HCT116 (cell line): ENCODE measurements around the gene GNB1L. TPM values are rescaled to one million over a fixed set of nuclear protein-coding genes. Genes with fewer than 3 reads are reported as not detected.

Source experiments
- ATAC-seq: fragments of 200-7000 bp; cut with Tn5 transposase; 2 replicates; pipeline ENCODE4 v1.9.1; 2020; ENCODE audit warnings: mild to moderate bottlenecking, moderate library complexity
- BruUV-seq: library from RNA; stranded (reverse); fragments of 400-500 nt; replicated peaks from 2 replicates; lab custom pipeline; 2021; lab: Mats Ljungman, UMichigan
- CTCF ChIA-PET: fragments of 300-600 bp; sonication (Branson Sonifier 250); formaldehyde crosslinking; loops from one replicate; lab custom pipeline; 2021; ENCODE audit warnings: antibody characterized with exemption; lab: Charles Lee
- POLR2A ChIA-PET: fragments of 300-600, 350-600 bp; sonication (Branson Sonifier 250); formaldehyde crosslinking; loops from one replicate; lab custom pipeline; 2021; ENCODE audit warnings: antibody characterized with exemption; lab: Charles Lee
- RAD21 ChIA-PET, 2 experiments: fragments of 300-600 bp; sonication (Branson Sonifier 250); formaldehyde crosslinking; loops; one replicate each; lab custom pipeline; 2023; ENCODE audit warnings: low total read pairs in 2 of 2; ENCODE audit not compliant: uncharacterized antibody in 2 of 2, unreplicated experiment in 2 of 2, low non-redundant PET in 1 of 2; lab: Charles Lee
- DNase-seq: peaks from one replicate; pipeline ENCODE4 v3.0.0-alpha.2; 2010; ENCODE audit warnings: low read depth, low spot score
- H2AFZ ChIP-seq: fragments of 200-600 bp; shearing (Covaris generic), sonication (generic); 2 replicates; pipeline ENCODE4 v1.6.1; 2017; ENCODE audit warnings: low read depth, mixed run types, mixed read lengths, antibody characterized with exemption, low read length; ENCODE audit not compliant: poor library complexity, severe bottlenecking
- H3K27ac ChIP-seq: 2 replicates; pipeline ENCODE4 v1.5.1; 2012; ENCODE audit warnings: low read depth, low read length
- H3K27me3 ChIP-seq: fragments of 200-600 bp; sonication (generic); 2 replicates; pipeline ENCODE4 v1.6.1; 2016; ENCODE audit warnings: mixed run types, low read length, mixed read lengths; ENCODE audit not compliant: insufficient read depth
- H3K36me3 ChIP-seq, 2 experiments: fragments of 200-500 bp in 1 of 2; fragments of 200-600 bp in 1 of 2; sonication (Bioruptor generic) in 1 of 2; sonication (generic) in 1 of 2; 2 replicates each; pipeline versions ENCODE4 v1.5.1 to v1.6.1; 2014 to 2016; ENCODE audit warnings: low read length in 2 of 2, inconsistent platforms in 1 of 2, mixed read lengths in 1 of 2, mixed run types in 1 of 2; ENCODE audit not compliant: insufficient read depth in 2 of 2, control insufficient read depth in 1 of 2
- H3K4me1 ChIP-seq, 2 experiments: fragments of 200-600 bp in 1 of 2; sonication (generic) in 1 of 2; 2 replicates each; pipeline versions ENCODE4 v1.5.1 to v1.6.1; 2012 to 2017; ENCODE audit warnings: low read length in 2 of 2, inconsistent platforms in 1 of 2, mild to moderate bottlenecking in 1 of 2, mixed read lengths in 1 of 2, mixed run types in 1 of 2, moderate library complexity in 1 of 2; ENCODE audit not compliant: insufficient read depth in 2 of 2, control insufficient read depth in 1 of 2
- H3K4me2 ChIP-seq: fragments of 200-600 bp; sonication (generic); 2 replicates; pipeline ENCODE4 v1.6.1; 2017; ENCODE audit warnings: mixed run types, low read length, mixed read lengths
- H3K4me3 ChIP-seq, 2 experiments: fragments of 200-600 bp in 1 of 2; sonication (generic) in 1 of 2; replicated peaks in 1 of 2; 2 replicates each; pipeline ENCODE4 v1.5.1; 2011 to 2016; ENCODE audit warnings: low read length in 2 of 2, control low read depth in 1 of 2, low read depth in 1 of 2, mild to moderate bottlenecking in 1 of 2, mixed read lengths in 1 of 2, mixed run types in 1 of 2
- H3K79me2 ChIP-seq: fragments of 200-600 bp; sonication (generic); 2 replicates; pipeline ENCODE4 v1.6.1; 2017; ENCODE audit warnings: mild to moderate bottlenecking, mixed run types, low read length, moderate library complexity, mixed read lengths; ENCODE audit not compliant: insufficient read depth
- H3K9ac ChIP-seq: fragments of 200-600 bp; sonication (generic); 2 replicates; pipeline ENCODE4 v1.6.1; 2016; ENCODE audit warnings: low read length, mixed read lengths
- H3K9me2 ChIP-seq: fragments of 200-600 bp; sonication (generic), shearing (Covaris generic); 2 replicates; pipeline ENCODE4 v1.6.1; 2017; ENCODE audit warnings: mixed run types, mild to moderate bottlenecking, moderate library complexity; ENCODE audit not compliant: insufficient read depth
- H3K9me3 ChIP-seq, 2 experiments: fragments of 200-500 bp in 1 of 2; fragments of 200-600 bp in 1 of 2; sonication (Bioruptor generic) in 1 of 2; sonication (generic) in 1 of 2; 2 replicates each; pipeline ENCODE4 v1.6.1; 2014 to 2017; ENCODE audit warnings: low read length in 2 of 2, mixed read lengths in 2 of 2, inconsistent platforms in 1 of 2, low read depth in 1 of 2, mild to moderate bottlenecking in 1 of 2, mixed run types in 1 of 2, moderate library complexity in 1 of 2; ENCODE audit not compliant: control insufficient read depth in 1 of 2, insufficient read depth in 1 of 2
- H4K20me1 ChIP-seq: fragments of 200-600 bp; sonication (generic), shearing (Covaris generic); 2 replicates; pipeline ENCODE4 v1.6.1; 2017; ENCODE audit warnings: mixed run types, mild to moderate bottlenecking, moderate library complexity; ENCODE audit not compliant: insufficient read depth
- CBX3 ChIP-seq: IDR thresholded peaks from 2 replicates; pipeline ENCODE4 v1.6.1; 2012; ENCODE audit warnings: low read depth
- CEBPB ChIP-seq: IDR thresholded peaks from 2 replicates; pipeline ENCODE4 v1.6.1; 2012; ENCODE audit warnings: low read depth
- CTCF ChIP-seq, 3 experiments: fragments of 200-600 bp in 1 of 3; sonication (generic) in 1 of 3; IDR thresholded peaks in 2 of 3; conservative IDR thresholded peaks in 1 of 3; 2 replicates each; pipeline ENCODE4 v1.5.1; 2012 to 2017; ENCODE audit warnings: low read depth in 2 of 3, low read length in 2 of 3, antibody characterized with exemption in 1 of 3, borderline replicate concordance in 1 of 3, control low read depth in 1 of 3, mild to moderate bottlenecking in 1 of 3, mixed read lengths in 1 of 3, mixed run types in 1 of 3, moderate library complexity in 1 of 3; ENCODE audit not compliant: insufficient read depth in 1 of 3
- EGR1 ChIP-seq: IDR thresholded peaks from 2 replicates; pipeline ENCODE4 v1.6.1; 2012; ENCODE audit warnings: low read depth
- ELF1 ChIP-seq: IDR thresholded peaks from 2 replicates; pipeline ENCODE4 v1.6.1; 2012; ENCODE audit warnings: low read depth, borderline replicate concordance
- EZH2 ChIP-seq: fragments of 200-600 bp; sonication (generic); IDR thresholded peaks from 2 replicates; pipeline ENCODE4 v1.6.1; 2017; ENCODE audit warnings: antibody characterized with exemption, mixed run types
- FOSL1 ChIP-seq: IDR thresholded peaks from 2 replicates; pipeline ENCODE4 v1.6.1; 2012; ENCODE audit warnings: low read depth
- JUND ChIP-seq: IDR thresholded peaks from 2 replicates; pipeline ENCODE4 v1.6.1; 2012
- MAX ChIP-seq: IDR thresholded peaks from 2 replicates; pipeline ENCODE4 v1.6.1; 2012
- POLR2A ChIP-seq: IDR thresholded peaks from 2 replicates; pipeline ENCODE4 v1.7.0; 2011; ENCODE audit warnings: borderline replicate concordance; ENCODE audit not compliant: insufficient read depth, insufficient read length; ENCODE audit errors: extremely low read depth
- POLR2AphosphoS5 ChIP-seq: IDR thresholded peaks from 2 replicates; pipeline ENCODE4 v1.6.1; 2011; ENCODE audit warnings: mild to moderate bottlenecking, low read depth, low read length, moderate library complexity
- RAD21 ChIP-seq: IDR thresholded peaks from 2 replicates; pipeline ENCODE4 v1.6.1; 2012; ENCODE audit warnings: low read depth, mild to moderate bottlenecking
- REST ChIP-seq: IDR thresholded peaks from 2 replicates; pipeline ENCODE4 v1.6.1; 2012; ENCODE audit warnings: low read depth
- SP1 ChIP-seq: IDR thresholded peaks from 2 replicates; pipeline ENCODE4 v1.6.1; 2012; ENCODE audit warnings: low read depth
- SRF ChIP-seq: IDR thresholded peaks from 2 replicates; pipeline ENCODE4 v1.6.1; 2012; ENCODE audit warnings: low read depth
- YY1 ChIP-seq: IDR thresholded peaks from 2 replicates; pipeline ENCODE4 v1.6.1; 2011; ENCODE audit warnings: low read length, low read depth, moderate library complexity, mild to moderate bottlenecking; ENCODE audit not compliant: insufficient replicate concordance; ENCODE audit errors: extremely low read depth
- ZBTB33 ChIP-seq: IDR thresholded peaks from 2 replicates; pipeline ENCODE4 v1.6.1; 2011; ENCODE audit warnings: mild to moderate bottlenecking, low read length, moderate library complexity; ENCODE audit not compliant: insufficient replicate concordance; ENCODE audit errors: extremely low read depth
- ZFX ChIP-seq: fragments of 450-650 bp; IDR thresholded peaks from 2 replicates; pipeline ENCODE4 v1.6.1; 2017
- intact Hi-C: fragments of 100-400 bp; cut with micrococcal nuclease; formaldehyde crosslinking; loops from 2 replicates; pipeline ENCODE4 v1.10.0; 2022
- total RNA-seq: library from RNA; stranded (reverse); gene quantifications from one replicate; pipeline ENCODE4 v1.2.1, GENCODE V29; 2021; ENCODE audit not compliant: unreplicated experiment
- TF ChIP-seq, protein P1 (sequence below): IDR thresholded peaks from 2 replicates; pipeline ENCODE4 v1.6.1; 2012

The GNB1L gene
- total RNA-seq, 1 experiment from 2014 or later = 12.1 TPM

- Histone ChIP-seq H2AFZ (no peak overlapping the region), H3K4me3 (no peak overlapping the region), H3K4me1 (no peaks in the 10 kb centered on the region), H3K4me2 (no peak overlapping the region), H3K27me3 (no peaks in the 10 kb centered on the region), H3K27ac (no peak overlapping the region), H3K36me3 (peaks cover 0 to 8% of the 10 kb centered on the region in 2 experiments; a peak in 1 of 4 replicates), H4K20me1 (no peaks in the 10 kb centered on the region), H3K79me2 (no peaks in the 10 kb centered on the region), H3K9ac (no peak overlapping the region), H3K9me3 (peaks cover 0 to 5% of the 10 kb centered on the region in 2 experiments; a peak in 1 of 4 replicates), H3K9me2 (no peaks in the 10 kb centered on the region)
- no peak for DNase-seq
- no TSS peak for BruUV-seq
- intact Hi-C loops = no loop called here
- ChIA-PET POLR2A (no interaction called here), RAD21 (no interaction called here), CTCF (no interaction called here)
- ATAC-seq = no peak
- TF ChIP-seq REST = no peak
- no peak for TF ChIP-seq SRF
- TF ChIP-seq ZFX = no peak
- no peak for TF ChIP-seq ELF1
- no peak for TF ChIP-seq EGR1
- no peak for TF ChIP-seq CBX3
- TF ChIP-seq RAD21 = no peak
- TF ChIP-seq JUND = no peak
- no peak for TF ChIP-seq POLR2AphosphoS5
- no peak for TF ChIP-seq MAX
- TF ChIP-seq CTCF (IDR thresholded peaks at IDR 0.05 in 2 of 3, conservative IDR thresholded peaks at IDR 0.05 in 1 of 3; ENCODE audit: borderline replicate concordance in 1 of 3, insufficient read depth in 1 of 3, low read depth in 2 of 3, low read length in 2 of 3) = no peak
- TF ChIP-seq POLR2A = no peak
- TF ChIP-seq ZBTB33 = no peak
- TF ChIP-seq, protein P1, sequence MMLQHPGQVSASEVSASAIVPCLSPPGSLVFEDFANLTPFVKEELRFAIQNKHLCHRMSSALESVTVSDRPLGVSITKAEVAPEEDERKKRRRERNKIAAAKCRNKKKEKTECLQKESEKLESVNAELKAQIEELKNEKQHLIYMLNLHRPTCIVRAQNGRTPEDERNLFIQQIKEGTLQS = no peak
- TF ChIP-seq FOSL1 = no peak
- TF ChIP-seq CEBPB = no peak
- no peak for TF ChIP-seq EZH2
- no peak for TF ChIP-seq YY1
- TF ChIP-seq SP1 = no peak
Observed at GRCh38 chr22:19791894-19792293, 62.8 kb downstream of the GNB1L start.
